HG02885 (cell line): Measurements from ENCODE around the gene SSH2.

ENCODE experiments used
- ATAC-seq: cut with Tn5 transposase; IDR thresholded peaks from one replicate; pipeline ENCODE4 v1.9.1; 2021; ENCODE audit warnings: mild to moderate bottlenecking; ENCODE audit not compliant: unreplicated experiment, poor library complexity

SSH2 gene

GRCh38 chr17:29596811-29597210, 333.2 kb downstream of the SSH2 start:
- ATAC-seq, result no peak

DNA sequence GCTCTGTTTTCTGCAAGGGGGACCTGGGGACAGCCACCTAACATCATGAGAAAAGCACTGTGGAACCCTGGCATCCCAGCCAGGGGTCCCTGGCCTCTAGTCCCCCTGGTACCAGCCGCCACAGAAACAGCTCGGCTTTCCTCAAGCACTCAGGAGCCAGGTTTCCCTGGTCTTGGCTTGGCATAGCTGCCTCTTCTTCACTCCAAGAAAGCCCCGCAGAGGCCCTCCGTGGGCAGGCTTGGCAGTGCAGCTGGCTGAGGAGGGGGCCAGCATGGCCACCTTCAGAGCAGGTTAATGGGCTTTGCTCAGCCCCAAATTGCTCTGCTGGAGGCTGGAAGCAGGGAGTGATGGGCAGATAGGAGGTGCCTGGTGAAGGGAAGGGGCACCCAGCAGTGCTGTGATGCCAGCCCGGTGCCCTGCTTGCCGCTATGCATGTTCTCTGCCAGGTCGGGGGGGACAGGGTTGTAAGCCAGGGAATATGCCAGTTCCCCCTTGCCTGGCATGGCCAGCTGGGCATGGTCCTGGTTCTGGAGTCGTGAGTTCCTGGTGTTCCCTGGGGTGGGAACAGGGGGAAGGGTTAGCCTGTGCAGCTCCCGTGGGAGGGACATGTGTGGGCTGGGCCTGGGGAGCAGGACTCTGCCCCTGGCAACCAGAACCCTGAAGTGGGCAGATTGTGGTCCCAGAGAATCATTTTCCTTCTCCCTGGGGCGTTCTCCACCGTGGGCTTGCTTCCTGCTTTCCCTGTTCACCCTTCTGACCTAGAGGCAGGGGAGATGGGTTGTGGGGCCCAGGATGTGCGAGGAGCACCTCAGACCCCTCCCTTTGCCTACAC, 333.9 kb downstream of the SSH2 start:
- ATAC-seq, result no peak

DNA sequence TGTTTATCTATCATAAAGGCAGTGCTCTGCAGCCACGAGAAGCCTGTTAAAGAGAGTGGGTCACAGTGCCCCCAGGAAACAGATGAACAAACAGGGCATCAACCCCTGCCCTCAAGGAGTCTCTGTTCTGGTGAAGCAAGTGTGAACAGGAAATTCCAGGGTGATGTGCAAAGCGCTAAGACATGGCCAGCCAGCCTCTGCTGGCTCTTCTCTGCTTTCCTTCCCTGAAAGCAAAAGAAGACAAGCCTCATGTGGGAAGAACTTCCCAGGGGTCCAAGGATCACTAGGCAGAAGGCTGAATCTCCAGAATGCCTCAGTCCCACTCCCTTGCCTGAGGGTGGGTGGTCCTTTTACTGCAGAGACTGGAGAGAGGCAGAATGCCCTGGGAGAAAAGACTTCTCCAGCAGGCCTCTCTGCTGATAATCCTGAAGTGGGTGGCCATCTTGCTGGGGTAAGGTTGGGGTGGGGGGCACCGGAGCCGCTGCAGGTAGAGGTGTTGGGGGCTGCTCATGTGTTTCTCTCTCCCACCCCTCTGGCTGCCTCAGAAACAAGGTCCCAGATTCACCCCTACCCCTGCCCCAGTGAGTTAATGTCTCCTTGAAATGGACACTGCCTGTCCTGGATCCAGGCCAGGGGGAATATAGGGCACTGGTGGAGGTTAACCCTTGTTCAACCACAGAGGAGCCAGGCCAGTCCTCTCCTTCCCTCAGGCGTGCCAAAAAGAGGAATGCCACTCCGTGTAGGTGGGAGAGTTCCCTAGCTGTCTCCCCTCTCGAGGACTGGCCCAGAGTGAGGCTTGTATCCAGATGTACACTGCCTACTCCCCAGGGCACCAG, 334.7 kb downstream of the SSH2 start:
- no peak for ATAC-seq

DNA sequence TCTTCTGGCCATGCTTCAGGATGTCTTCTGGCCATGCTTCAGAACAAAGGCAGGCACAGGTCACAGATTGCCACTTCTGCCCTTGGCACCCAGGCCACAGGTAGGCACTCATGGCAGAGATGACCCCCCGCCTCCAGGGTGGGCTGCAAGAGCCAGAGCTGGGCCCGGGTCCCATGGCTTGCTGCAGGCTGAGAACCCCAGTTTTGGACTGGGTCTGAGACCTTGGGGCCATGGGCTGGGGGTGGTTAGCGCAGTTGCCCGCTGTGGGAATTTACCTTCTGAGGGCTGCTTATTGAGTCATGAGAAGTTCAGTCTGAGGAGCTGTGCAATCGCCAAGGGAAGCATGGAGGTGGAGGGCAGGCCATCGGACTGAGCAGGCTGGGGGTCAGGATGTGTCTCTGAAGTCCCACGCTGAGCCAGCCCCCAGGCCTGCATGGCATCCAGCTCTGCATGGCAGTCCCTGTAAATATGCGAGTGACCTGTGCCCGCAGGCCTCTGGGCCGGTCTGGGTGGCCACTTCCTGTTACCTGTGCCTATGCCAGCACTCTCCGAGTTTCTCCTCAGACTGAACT, 335.4 kb downstream of the SSH2 start:
- no peak for ATAC-seq

- no peak for ATAC-seq
These were observed 336.2 kb downstream of the SSH2 start for GRCh38 chr17:29593591-29594518.

DNA sequence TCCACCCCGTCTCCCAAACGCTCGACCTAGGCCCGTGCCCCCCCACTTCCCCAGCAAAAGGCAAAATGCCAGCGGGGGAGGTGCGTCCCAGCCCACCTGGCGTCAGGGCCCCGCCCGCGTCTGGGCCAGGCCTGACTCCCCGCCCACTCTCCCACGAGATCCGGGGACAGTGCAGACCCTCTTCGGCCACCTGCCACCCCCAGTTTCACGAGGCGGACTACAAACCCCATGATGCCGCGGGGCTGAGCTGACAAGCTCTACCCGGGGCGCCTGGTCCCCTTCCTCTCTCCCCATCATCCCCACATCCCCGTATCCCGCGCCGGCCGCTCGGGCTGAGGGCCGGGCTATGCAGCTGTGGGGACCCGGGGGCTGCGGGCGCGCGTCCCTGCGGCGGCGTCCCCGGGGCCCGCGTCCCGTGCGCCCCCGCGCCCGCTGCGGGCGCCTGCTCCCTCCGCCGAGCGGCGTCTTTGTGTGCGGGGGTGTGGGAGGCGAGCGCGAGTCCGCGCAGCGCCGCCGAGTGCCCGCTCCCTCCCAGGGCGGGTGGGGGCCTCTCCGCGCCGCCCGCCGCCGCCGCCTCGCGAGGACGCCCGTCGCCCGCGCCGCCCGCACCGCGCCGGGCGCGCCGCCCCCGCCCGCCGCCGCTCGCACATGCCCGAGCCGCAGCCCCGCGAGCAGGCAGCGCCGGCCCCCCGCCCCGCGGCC, 337.0 kb downstream of the SSH2 start, which contains the start of gene ANKRD13B:
Gene ANKRD13B (plus strand): TSS at position 283 of the 702 bp plus-strand sequence. CDS start 490 bp downstream, outside the sequence.
- no peak for ATAC-seq

GRCh38 chr17:29591737-29592608, 338.1 kb downstream of the SSH2 start:
- ATAC-seq, result no peak

DNA sequence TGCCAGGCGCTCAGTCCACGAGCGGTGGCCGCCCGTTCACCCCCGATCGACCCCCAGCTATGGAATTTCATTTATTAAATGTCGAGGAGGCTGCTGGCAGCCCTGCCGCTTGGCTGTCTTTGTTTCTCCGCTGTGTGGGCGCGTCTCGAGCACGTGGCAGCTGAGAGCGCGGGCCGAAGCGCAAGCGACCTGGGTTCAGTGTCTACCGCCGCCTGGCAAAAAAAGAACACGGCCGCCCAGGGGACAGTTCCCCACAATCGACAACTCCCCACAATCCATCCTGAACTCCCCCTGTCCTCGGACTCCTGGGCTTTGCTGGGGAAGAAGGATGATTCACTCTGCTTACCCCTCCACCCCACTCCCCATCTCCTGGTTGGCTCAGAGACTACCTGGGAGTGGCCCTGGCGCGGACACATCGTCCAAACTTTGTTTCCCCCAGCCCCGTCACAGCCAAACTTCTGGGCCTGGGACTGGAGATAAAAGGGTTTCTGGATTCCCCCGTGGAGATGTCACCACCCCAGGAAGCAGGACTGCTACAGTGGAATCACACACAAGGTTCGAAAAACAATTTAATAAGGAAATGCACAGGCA, 338.8 kb downstream of the SSH2 start:
- ATAC-seq, result no peak

DNA sequence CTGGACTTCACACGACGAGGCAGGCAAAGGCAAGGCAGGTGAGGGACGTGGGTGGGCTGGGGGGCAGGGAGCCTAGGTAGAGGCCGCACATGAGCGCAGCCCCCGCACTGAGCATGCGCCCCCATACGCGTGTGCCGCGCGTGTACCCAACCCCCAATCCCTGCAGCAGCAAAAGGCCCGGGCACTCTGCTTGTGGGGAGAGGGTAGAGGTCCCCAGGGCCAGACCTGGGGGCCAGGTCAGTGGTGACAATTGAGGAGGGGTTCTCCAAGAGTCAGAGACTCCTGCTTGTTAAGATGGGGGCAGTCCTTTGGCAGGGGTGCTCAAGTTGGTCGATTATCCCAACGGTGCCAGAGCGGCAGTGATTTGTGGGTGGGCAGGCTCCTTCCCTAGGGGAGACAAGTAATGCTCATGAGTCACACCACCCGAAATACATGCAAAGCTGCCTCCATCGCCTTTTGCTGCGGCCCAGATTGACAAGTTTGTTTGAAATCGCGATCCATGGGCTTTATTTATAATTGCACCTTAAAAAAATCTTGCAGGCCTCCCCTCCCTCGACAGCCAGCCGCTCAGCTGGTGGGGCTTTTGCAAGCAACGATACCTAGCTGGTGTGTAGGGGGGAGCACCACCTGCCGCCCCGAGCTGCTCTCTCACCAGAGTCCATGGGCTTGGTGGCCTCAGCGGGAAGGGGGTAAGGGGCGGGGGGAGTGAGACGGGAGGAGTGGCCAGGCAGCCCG, 339.4 kb downstream of the SSH2 start:
- no peak for ATAC-seq

DNA sequence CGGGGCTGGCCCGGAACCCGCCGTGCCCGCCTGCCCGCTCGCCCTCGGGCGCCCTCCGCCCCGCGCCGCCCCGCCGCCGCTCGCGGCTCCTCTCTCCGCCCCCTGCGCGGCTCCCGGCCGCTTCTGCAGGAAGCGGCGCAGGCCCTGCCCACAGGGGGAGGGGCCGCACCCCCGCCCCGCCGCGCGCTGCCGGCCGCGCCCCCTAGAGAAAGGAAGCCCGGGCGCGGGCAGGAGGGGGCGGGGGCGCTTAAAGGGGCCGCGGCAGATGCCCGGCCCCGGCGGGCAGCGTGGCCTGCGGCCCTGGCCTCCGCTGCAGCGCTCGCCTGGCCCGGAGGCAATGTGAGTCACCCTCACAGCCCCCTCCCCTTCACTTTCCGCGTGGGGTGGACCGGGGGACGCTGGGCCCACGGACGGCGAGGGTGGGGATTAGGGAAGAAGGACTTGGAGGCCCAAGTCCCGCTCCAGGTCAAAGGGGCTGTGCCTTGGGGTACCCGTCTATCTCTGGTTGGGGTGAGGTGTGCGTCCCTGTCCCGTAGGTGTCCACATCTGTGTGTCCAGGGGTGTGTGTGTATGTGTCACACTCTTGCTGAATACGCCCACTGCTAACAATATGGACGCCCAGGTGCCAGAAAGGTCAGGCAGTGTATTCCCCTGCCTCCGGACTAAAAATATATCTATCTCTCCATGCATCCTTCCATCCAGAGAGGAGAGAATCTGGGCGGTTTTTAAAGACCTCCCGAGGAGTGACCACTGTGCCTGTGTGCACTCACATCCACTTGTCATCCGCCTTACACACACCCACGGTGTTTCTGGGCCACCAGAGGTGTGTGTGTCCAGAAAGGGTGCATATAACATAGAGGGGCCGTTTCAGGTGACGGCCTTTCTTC, 340.3 kb downstream of the SSH2 start, which contains the start of gene GIT1:
Gene GIT1 (minus strand): TSS at position 125 of the 887 bp plus-strand sequence. CDS start 270 bp downstream, outside the sequence.
- ATAC-seq, result peak; percentile 69

DNA sequence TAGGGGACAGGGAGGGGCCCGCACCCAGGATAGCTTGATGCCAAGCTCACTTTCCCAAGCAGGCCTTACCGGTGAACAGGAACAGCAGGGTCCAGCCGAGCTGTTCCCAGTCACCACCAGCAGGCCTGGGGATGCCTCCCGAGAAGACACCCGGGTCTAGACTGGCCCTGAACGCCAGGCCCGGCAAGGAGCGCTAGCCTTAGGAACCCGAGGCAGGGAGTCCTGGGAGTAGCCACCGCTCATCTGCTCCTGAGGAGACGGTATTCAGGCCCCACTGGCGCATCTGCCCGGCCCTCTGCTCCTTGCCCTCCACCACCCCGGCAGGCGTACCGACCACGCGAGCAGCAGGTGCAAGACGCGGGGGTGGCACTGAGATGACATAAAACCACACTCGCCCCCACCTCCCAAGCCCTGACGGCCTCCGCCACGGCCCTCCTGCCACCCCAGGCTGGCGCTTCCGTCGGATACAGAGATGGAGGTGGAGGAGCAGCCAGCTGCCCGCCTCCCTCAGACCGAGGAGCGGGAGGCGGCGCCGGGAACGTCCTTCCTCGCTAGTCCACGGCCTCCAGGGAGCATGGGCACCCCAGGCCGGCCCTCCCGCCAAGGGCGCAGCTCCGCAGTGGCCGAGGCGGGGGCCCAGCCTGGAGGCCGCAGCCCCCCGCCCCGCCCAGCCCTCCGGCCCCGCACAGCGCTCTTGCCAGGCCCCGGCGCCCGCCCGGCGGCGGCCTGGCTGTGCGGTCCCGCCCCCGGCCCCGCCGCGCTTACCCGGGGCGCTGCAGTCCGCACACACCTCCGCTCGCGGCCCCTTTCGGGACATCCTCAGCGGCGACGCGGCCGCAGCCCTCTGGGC, 341.2 kb downstream of the SSH2 start:
- ATAC-seq, result peak; percentile 17

DNA sequence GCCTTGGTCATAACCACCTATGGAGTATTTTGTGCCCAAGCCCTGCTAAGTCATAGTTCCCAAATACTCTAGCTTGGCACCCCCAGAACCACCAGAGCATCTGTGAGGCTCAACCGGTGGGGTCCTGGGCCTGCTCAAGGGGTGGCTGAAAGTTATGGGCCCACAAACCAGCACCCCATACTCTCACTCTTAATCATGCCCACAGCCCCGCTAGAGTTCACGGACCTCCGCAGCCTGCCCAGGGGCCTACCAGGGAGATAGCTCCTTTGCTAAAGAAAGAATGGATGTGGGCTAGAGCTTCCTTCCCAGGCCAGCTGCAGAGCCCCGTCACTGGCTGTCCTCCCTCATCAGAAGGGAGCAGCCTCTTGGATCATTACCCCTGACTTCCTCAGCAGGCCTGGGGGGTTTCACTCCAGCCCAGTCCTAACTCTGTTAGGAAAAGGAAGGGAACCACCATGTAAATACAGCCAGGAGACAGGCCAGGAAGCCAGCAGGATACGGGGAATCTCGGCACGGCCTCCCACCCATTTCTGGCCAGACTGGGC, 341.9 kb downstream of the SSH2 start:
- no peak for ATAC-seq

GRCh38 chr17:29587591-29587990, 342.4 kb downstream of the SSH2 start:
- ATAC-seq, result no peak

DNA sequence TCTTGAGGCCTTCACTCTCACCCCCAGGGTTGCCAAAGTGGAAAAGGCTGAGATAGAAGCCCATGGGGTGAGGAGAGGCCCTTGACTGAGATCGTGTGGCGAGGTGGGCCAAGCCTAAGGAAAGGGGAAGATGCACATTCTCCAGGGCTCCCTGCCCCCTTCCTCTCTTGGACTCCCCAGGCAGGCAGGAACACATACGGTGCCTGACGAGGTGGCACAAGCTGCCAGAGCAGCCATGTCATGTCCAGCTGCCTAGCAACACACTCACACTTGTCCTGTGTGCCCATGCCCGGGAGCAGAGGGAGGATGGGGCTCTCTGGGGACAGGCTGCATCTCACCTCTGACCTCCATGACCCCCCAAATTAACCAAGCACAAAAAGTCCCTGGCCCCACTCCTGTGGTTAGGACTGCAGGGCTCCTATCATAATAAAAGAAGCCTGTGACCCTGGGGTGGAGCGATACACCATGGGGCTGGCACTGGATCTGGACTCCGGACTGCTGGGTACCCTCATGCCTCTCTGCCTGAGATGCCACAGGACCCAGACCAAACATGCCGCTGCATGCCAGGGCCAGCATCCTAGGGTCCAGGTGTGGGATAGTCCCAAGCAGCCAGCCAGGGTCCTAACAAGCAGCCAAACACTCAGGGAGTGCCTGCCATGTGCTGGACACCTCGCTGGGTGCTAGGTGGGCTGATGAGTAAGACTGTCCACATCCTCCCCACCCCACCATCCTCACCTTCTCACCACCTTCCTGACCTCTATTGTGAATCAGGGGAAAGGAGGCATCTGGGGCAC, 343.2 kb downstream of the SSH2 start:
- ATAC-seq, result no peak
